GM19240 (cell line): ENCODE measurements around the gene PFDN4.

Experiments
- DNase-seq: peaks from one replicate; pipeline ENCODE4 v3.0.0; 2011; ENCODE audit warnings: low spot score; ENCODE audit not compliant: insufficient read length

Gene PFDN4

GRCh38 chr20:54200487-54201267, 7.2 kb upstream of the PFDN4 start:
- no peak for DNase-seq

- DNase-seq, result no peak
These were observed 6.5 kb upstream of the PFDN4 start for GRCh38 chr20:54201268-54201846.

GRCh38 chr20:54203281-54203680, 4.6 kb upstream of the PFDN4 start:
- no peak for DNase-seq

GRCh38 chr20:54204063-54204462, 3.8 kb upstream of the PFDN4 start:
- no peak for DNase-seq

GRCh38 chr20:54204481-54204880, 3.4 kb upstream of the PFDN4 start:
- DNase-seq, result no peak

- no peak for DNase-seq
These were observed 2.4 kb upstream of the PFDN4 start for GRCh38 chr20:54205450-54205849.

GRCh38 chr20:54207053-54207742, 689 bp upstream of the PFDN4 start:
- DNase-seq, result no peak

- DNase-seq, result no peak
These were observed 775 bp downstream of the PFDN4 start for GRCh38 chr20:54208548-54209176.

- DNase-seq, result no peak
These were observed 1.4 kb downstream of the PFDN4 start for GRCh38 chr20:54209216-54209813.

GRCh38 chr20:54212226-54212625, 4.3 kb downstream of the PFDN4 start:
- no peak for DNase-seq

GRCh38 chr20:54212871-54213270, 5.0 kb downstream of the PFDN4 start:
- no peak for DNase-seq

GRCh38 chr20:54214566-54214965, 6.7 kb downstream of the PFDN4 start:
- no peak for DNase-seq

- DNase-seq, result no peak
These were observed 7.4 kb downstream of the PFDN4 start for GRCh38 chr20:54215157-54215789.

- DNase-seq, result no peak
These were observed 9.9 kb downstream of the PFDN4 start for GRCh38 chr20:54217762-54218161.

GRCh38 chr20:54218470-54218869, 10.6 kb downstream of the PFDN4 start:
- no peak for DNase-seq

GRCh38 chr20:54219751-54220426, 12.0 kb downstream of the PFDN4 start:
- DNase-seq, result no peak

- DNase-seq, result no peak
These were observed 12.8 kb downstream of the PFDN4 start for GRCh38 chr20:54220722-54221121.

GRCh38 chr20:54221353-54221752, 13.5 kb downstream of the PFDN4 start:
- no peak for DNase-seq

GRCh38 chr20:54221996-54222890, 14.4 kb downstream of the PFDN4 start:
- DNase-seq, result no peak

- DNase-seq, result no peak
These were observed 15.4 kb downstream of the PFDN4 start for GRCh38 chr20:54223285-54223684.
